Ovary (tissue), 3 donors: ENCODE results near the gene ZAR1.

Experiments
- CTCF ChIP-seq, 3 donors: fragments of 450-650 bp in 2 of 3; fragments of 200-600 bp in 1 of 3; IDR thresholded peaks; one replicate each; pipeline versions ENCODE4 v1.5.1 to v1.8.0; 2016 to 2022; ENCODE audit warnings: antibody characterized with exemption in 3 of 3, mild to moderate bottlenecking in 1 of 3
- EP300 ChIP-seq: sonication (generic); formaldehyde crosslinking; IDR thresholded peaks from one replicate; pipeline ENCODE4 v1.6.1; 2017; ENCODE audit warnings: antibody characterized with exemption
- POLR2A ChIP-seq: fragments of 450-650 bp; IDR thresholded peaks from one replicate; pipeline ENCODE4 v1.6.1; 2017; ENCODE audit warnings: antibody characterized with exemption, mild to moderate bottlenecking, moderate library complexity
- donor health status: DM: no; HTN: no; CAD: no.

DNA sequence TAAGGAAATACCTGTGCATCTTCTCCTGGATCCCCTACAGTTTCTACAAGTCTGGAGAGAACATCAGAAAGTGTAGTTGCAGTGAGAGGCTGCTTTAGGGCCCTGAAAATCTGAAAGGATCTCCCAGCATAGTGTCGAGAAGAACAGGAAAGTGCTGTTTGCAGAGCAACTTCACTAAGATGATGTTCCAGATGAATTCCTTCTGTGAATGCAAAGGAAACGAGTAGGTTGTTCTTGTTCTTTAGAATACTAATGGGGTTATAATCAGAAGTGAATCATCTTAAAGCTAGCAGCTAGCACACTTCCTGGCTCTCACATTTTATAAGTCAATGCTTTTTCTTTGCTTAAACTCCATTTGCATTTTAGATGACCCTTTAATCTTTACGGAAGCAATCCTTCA lies 53.7 kb downstream of the ZAR1 start:
- TF ChIP-seq EP300 = no peak
- no peak for TF ChIP-seq CTCF (IDR thresholded peaks at IDR 0.05)
- no peak for TF ChIP-seq POLR2A
